OCI-LY1 (cell line): ENCODE results near the gene DPPA5.

Source experiments
- EZH2 ChIP-seq: fragments of 200-600 bp; sonication (generic), shearing (Covaris generic); IDR thresholded peaks from 2 replicates; pipeline ENCODE4 v1.8.0; 2017; ENCODE audit warnings: borderline replicate concordance, mixed run types, mild to moderate bottlenecking, antibody characterized with exemption, low read length, moderate library complexity, mixed read lengths
- TF ChIP-seq, protein P1 (sequence below): fragments of 200-600 bp; sonication (generic), shearing (Covaris generic); IDR thresholded peaks from 2 replicates; pipeline ENCODE4 v1.5.1; 2017; ENCODE audit warnings: mild to moderate bottlenecking, antibody characterized with exemption, low read length, moderate library complexity, mixed read lengths

GRCh38 chr6:73341335-73341734, 12.7 kb downstream of the DPPA5 start:
- TF ChIP-seq, protein P1, sequence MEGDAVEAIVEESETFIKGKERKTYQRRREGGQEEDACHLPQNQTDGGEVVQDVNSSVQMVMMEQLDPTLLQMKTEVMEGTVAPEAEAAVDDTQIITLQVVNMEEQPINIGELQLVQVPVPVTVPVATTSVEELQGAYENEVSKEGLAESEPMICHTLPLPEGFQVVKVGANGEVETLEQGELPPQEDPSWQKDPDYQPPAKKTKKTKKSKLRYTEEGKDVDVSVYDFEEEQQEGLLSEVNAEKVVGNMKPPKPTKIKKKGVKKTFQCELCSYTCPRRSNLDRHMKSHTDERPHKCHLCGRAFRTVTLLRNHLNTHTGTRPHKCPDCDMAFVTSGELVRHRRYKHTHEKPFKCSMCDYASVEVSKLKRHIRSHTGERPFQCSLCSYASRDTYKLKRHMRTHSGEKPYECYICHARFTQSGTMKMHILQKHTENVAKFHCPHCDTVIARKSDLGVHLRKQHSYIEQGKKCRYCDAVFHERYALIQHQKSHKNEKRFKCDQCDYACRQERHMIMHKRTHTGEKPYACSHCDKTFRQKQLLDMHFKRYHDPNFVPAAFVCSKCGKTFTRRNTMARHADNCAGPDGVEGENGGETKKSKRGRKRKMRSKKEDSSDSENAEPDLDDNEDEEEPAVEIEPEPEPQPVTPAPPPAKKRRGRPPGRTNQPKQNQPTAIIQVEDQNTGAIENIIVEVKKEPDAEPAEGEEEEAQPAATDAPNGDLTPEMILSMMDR, result no peak
- no peak for TF ChIP-seq EZH2
